ENCODE results near the gene NES. TPM values are rescaled to one million over a fixed set of nuclear protein-coding genes. Genes with fewer than 3 reads are reported as not detected.

Gene NES
- total RNA-seq, 4 donors from 2014 or later: 3.5 to 8.0 (median 5.4) TPM

DNA sequence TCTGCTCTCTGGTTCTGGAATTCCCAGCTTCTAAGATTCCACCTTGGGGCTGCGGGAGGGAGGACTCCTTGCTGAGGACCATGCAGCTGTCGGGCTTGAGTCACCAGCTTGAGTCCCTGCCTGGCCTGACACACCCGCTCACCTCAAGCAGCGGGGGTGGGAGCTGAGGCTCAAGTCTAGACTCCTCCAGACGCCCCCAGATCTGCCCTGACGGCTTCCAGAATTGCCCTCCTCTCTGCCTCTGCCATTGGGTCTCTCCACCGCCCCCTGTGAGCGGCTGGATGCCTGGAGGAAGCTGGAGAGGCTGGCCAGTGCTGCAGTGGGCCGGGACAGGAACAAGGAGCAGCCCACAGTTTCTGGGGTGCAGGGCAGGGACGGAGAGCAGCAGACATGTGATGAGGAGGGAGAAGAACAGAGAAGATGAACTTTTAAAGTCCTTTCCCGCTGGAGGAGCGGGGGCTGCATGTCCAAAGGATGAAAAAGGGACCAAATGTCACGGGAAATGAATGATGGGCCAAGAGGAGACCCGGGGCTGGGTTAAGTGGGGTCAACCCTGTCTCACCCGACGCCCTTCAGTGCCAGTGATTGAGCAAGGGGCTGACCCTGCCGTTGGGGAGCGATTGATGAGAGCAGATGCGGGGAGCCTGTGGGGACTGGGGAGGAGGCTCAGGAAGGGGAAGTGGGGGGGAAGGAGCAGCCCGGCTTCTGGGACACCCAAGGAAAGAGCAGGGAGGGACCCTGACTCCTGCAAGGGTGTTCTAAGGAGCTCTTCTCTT lies 14.6 kb upstream of the NES start:
- Histone ChIP-seq H3K27me3 (peaks cover 0 to 65% (median 0%) of the 10 kb centered on the region in 4 donors), H3K9me3 (no peaks in the 10 kb centered on the region), H3K27ac (peak overlapping the region; percentile 68 to 89 (median 84)), H3K4me3 (peak overlapping the region in 1 of 4 donors; percentile 10), H3K36me3 (no peaks in the 10 kb centered on the region), H3K4me1 (peaks cover 34 to 66% (median 55%) of the 10 kb centered on the region in 3 donors)
- 12 to 22% methylated on average over 12 of the region's 20 CpGs for WGBS, 2 donors
- DNase-seq: no peak
- intact Hi-C loops (cut with DNase I): loop anchor here (5.0 kb wide), 1 partner anchor 35 kb away; the partner anchor contains the start of genes ISG20L2 and METTL25B
- no peak for TF ChIP-seq POLR2A (IDR thresholded peaks at IDR 0.05)
- TF ChIP-seq, protein P1, sequence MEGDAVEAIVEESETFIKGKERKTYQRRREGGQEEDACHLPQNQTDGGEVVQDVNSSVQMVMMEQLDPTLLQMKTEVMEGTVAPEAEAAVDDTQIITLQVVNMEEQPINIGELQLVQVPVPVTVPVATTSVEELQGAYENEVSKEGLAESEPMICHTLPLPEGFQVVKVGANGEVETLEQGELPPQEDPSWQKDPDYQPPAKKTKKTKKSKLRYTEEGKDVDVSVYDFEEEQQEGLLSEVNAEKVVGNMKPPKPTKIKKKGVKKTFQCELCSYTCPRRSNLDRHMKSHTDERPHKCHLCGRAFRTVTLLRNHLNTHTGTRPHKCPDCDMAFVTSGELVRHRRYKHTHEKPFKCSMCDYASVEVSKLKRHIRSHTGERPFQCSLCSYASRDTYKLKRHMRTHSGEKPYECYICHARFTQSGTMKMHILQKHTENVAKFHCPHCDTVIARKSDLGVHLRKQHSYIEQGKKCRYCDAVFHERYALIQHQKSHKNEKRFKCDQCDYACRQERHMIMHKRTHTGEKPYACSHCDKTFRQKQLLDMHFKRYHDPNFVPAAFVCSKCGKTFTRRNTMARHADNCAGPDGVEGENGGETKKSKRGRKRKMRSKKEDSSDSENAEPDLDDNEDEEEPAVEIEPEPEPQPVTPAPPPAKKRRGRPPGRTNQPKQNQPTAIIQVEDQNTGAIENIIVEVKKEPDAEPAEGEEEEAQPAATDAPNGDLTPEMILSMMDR (IDR thresholded peaks at IDR 0.05): no peak

DNA sequence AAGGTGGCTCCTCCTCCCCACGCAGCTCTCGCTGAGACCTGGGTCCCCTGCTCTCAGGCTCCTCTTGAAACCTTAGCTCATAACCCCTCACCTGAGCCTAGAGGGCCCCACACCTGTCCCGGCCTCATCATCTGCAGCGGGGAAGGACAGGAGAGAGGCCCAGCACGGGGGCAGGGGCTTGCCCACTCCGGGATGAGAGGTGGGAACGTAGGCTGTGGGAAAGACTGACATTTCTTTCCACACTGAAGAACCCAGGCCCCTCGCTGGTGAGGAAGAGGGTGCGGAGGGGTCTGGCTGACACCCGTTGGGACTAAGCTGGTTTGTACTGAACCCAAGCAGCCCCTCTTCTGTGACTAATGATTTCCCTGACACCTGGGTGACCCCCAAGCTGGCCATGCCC lies 14.0 kb upstream of the NES start:
- DNase-seq: no peak
- H3K9me3 ChIP-seq: no peaks in the 10 kb centered on the region
- H3K4me3 ChIP-seq: no peak overlapping the region
- no peaks in the 10 kb centered on the region for H3K36me3 ChIP-seq
- TF ChIP-seq, protein P1 (IDR thresholded peaks at IDR 0.05): no peak
- no peak for TF ChIP-seq POLR2A (IDR thresholded peaks at IDR 0.05)
- intact Hi-C loops (cut with DNase I): loop anchor here (5.0 kb wide), 1 partner anchor 36 kb away; the partner anchor contains the start of genes ISG20L2 and METTL25B
- peaks cover 34 to 70% (median 55%) of the 10 kb centered on the region in 3 donors for H3K4me1 ChIP-seq
- WGBS, 2 donors: 80 to 100% methylated on average over 1 to 5 of the region's 10 CpGs
- H3K27me3 ChIP-seq: peaks cover 0 to 69% (median 0%) of the 10 kb centered on the region in 4 donors
- peak overlapping the region; percentile 68 to 89 (median 84) for H3K27ac ChIP-seq

DNA sequence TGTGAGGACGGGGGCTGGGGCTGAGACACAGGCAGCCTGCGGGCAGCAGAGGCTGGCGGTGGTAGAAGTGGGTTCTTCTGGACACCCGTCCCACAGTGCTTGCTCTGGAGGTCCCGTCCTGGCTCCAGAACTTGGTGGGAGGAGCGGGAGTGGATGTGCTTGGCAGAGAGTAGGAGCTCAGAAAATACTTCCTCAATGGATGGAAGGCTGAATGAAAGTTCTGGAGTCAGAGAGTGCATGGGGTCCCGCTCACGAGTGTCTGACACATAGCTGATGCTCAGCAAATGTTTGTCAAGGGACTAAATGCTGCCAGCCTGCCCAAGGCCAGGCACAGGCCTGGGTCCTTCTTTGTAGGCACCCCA lies 13.4 kb upstream of the NES start:
- intact Hi-C loops (cut with DNase I): loop anchor here (5.0 kb wide), 1 partner anchor 37 kb away; the partner anchor contains the start of genes ISG20L2 and METTL25B
- TF ChIP-seq POLR2A (IDR thresholded peaks at IDR 0.05): no peak
- H3K27me3 ChIP-seq: peaks cover 0 to 74% (median 0%) of the 10 kb centered on the region in 4 donors
- H3K9me3 ChIP-seq: no peaks in the 10 kb centered on the region
- DNase-seq: no peak
- H3K4me3 ChIP-seq: no peak overlapping the region
- no peaks in the 10 kb centered on the region for H3K36me3 ChIP-seq
- H3K27ac ChIP-seq: peak overlapping the region; percentile 68 to 89 (median 84)
- 51 to 69% methylated on average over 7 to 8 of the region's 8 CpGs for WGBS, 2 donors
- peaks cover 34 to 71% (median 55%) of the 10 kb centered on the region in 3 donors for H3K4me1 ChIP-seq

DNA sequence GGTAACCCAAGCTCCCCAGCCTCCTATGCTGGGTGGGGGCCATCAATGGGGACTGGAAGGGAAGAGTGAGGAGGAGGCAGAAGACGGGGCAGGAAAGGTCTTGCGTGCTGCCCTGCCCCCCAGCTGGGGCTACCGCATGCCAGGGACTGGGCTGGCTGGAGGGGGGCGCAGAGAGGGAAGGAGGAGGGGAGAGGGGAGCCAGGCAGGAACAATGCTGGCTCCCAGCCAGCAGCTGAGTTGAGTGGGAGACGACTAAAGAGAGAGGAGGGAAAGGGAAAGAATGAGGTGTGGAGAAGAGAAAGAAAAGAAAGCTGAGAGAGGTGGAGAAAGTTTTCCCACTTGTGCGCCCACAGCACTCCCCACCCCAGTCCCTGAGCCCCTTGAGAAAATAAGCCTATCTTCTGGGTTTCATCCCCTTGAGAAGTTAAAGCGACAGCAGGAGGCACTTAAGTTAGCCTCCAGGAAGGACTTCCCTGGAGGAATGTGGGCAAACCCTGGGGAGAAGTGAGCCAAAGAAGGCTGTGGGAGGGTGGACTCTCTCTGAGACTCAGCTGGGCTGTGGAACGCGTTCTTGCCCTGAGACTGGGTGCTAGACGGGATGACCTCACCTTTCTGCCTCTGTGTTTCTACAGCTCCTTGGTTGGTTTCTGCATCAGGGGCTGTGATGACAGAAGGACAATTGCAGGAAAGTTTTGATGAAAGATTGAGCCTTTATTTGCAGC lies 12.9 kb upstream of the NES start:
- peaks cover 34 to 70% (median 55%) of the 10 kb centered on the region in 3 donors for H3K4me1 ChIP-seq
- no peaks in the 10 kb centered on the region for H3K36me3 ChIP-seq
- peak overlapping the region in 2 of 4 donors; percentile 21 to 31 for H3K4me3 ChIP-seq
- no peaks in the 10 kb centered on the region for H3K9me3 ChIP-seq
- 16 to 24% methylated on average over 9 to 10 of the region's 10 CpGs for WGBS, 2 donors
- peak overlapping the region; percentile 68 to 89 (median 84) for H3K27ac ChIP-seq
- H3K27me3 ChIP-seq: peaks cover 0 to 80% (median 0%) of the 10 kb centered on the region in 4 donors
- TF ChIP-seq, protein P1 (IDR thresholded peaks at IDR 0.05): no peak
- no peak for TF ChIP-seq POLR2A (IDR thresholded peaks at IDR 0.05)
- DNase-seq: no peak
- intact Hi-C loops (cut with DNase I): loop anchor here (5.0 kb wide), 1 partner anchor 37 kb away; the partner anchor contains the start of genes ISG20L2 and METTL25B

DNA sequence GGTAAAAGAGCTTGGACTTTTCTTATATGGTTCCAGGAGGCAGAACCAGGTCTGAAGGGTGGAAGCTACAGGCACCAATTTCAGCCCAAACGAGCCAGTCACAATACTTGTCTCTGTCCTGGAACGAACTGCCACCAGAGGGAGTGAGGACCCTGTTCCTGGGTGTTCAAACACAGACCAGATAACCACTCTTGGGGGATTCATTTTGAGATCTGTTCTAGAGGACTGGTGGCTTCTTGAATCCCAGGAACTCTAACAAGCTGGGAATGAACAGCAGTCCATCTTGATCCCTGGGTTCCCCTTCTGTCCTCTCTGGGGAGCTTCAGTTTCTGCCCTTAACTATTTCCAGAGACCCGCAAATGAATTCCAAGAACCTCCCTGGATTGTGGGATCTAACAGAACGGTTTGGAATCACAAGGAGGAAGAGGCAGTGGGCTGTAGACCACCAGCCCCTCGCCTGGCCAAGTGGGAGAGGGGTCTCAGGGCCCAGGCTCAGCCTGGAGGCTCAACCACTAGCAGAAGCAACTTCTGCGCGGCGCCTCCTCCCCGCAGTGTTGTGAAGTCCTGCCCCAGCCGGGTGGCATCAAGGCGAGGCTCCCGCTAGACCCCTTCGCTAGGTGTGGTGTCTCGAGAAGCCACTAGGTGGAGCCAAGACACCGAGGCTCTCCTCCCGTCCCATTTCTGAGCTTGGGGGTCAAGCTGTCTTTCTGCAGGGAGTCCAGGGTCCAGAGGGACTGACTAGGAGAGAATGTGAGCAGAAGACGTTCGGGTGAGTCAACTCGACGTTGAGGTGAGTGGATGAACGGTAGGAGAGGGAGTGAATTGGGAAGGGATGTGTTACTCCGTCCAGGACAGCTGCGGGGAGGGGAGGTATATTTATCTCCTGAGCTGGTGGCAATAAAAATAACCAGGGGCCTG lies 12.1 kb upstream of the NES start:
- no peaks in the 10 kb centered on the region for H3K36me3 ChIP-seq
- no peaks in the 10 kb centered on the region for H3K9me3 ChIP-seq
- intact Hi-C loops (cut with DNase I): no loop called here
- WGBS, 2 donors: 2% methylated on average over 9 to 14 of the region's 23 CpGs
- no peak for TF ChIP-seq POLR2A (IDR thresholded peaks at IDR 0.05)
- TF ChIP-seq, protein P1 (IDR thresholded peaks at IDR 0.05): peak; percentile 88 to 95 (median 94)
- H3K27me3 ChIP-seq: peaks cover 0 to 84% (median 0%) of the 10 kb centered on the region in 4 donors
- peak overlapping the region in 1 of 4 donors; percentile 9 for H3K27ac ChIP-seq
- H3K4me3 ChIP-seq: peak overlapping the region in 2 of 4 donors; percentile 21 to 31
- peaks cover 34 to 68% (median 50%) of the 10 kb centered on the region in 3 donors for H3K4me1 ChIP-seq
- DNase-seq: no peak
